Stimulated activated CD4-positive, alpha-beta T cell treated with anti-CD3 and anti-CD28 coated beads, Interleukin-4, amount 100 ng/mL, for 4 hours (primary cell): ENCODE measurements around the gene TPST2.

ENCODE experiments used
- DNase-seq, 2 experiments: peaks; one replicate each; pipeline ENCODE4 v3.0.0-alpha.2; 2020

Gene TPST2

GRCh38 chr22:26553056-26553752 is 36.7 kb downstream of the TPST2 start:
- DNase-seq = no peak

GRCh38 chr22:26552466-26552865 is 37.5 kb downstream of the TPST2 start:
- DNase-seq = no peak

- DNase-seq = no peak
Measured at GRCh38 chr22:26551568-26551967, 38.4 kb downstream of the TPST2 start.

- no peak for DNase-seq
Measured at GRCh38 chr22:26550498-26551033, 39.4 kb downstream of the TPST2 start.

GRCh38 chr22:26549902-26550497 is 39.9 kb downstream of the TPST2 start:
- no peak for DNase-seq

- DNase-seq = no peak
Measured at GRCh38 chr22:26548984-26549383, 40.9 kb downstream of the TPST2 start.

GRCh38 chr22:26548303-26548702 is 41.6 kb downstream of the TPST2 start:
- DNase-seq = no peak

GRCh38 chr22:26547837-26548236 is 42.1 kb downstream of the TPST2 start:
- no peak for DNase-seq

GRCh38 chr22:26547426-26547825 is 42.5 kb downstream of the TPST2 start:
- DNase-seq = peak; percentile 15 to 17

- DNase-seq = no peak
Measured at GRCh38 chr22:26546282-26546681, 43.6 kb downstream of the TPST2 start.

- no peak for DNase-seq
Measured at GRCh38 chr22:26545827-26546226, 44.1 kb downstream of the TPST2 start.

GRCh38 chr22:26545385-26545784 is 44.5 kb downstream of the TPST2 start:
- DNase-seq = no peak

GRCh38 chr22:26544489-26544888 is 45.4 kb downstream of the TPST2 start:
- DNase-seq = no peak

GRCh38 chr22:26542831-26543230 is 47.1 kb downstream of the TPST2 start:
- DNase-seq = no peak

- DNase-seq = no peak
Measured at GRCh38 chr22:26541167-26541819, 48.6 kb downstream of the TPST2 start.

- no peak for DNase-seq
Measured at GRCh38 chr22:26540119-26540518, 49.8 kb downstream of the TPST2 start.

GRCh38 chr22:26536762-26537134 is 53.2 kb downstream of the TPST2 start:
- DNase-seq = no peak

GRCh38 chr22:26536056-26536761 is 53.7 kb downstream of the TPST2 start:
- DNase-seq = no peak

- DNase-seq = no peak
Measured at GRCh38 chr22:26535603-26535908, 54.4 kb downstream of the TPST2 start.

- no peak for DNase-seq
Measured at GRCh38 chr22:26534874-26535602, 54.9 kb downstream of the TPST2 start.

- DNase-seq = no peak
Measured at GRCh38 chr22:26534171-26534855, 55.6 kb downstream of the TPST2 start.

GRCh38 chr22:26529345-26529744 is 60.6 kb downstream of the TPST2 start:
- DNase-seq = no peak
